DND-41 (cell line): ENCODE measurements around the gene SLC39A9.
"Not testable (repeated sequence)": the region's sequence is repeated elsewhere in the genome, so short reads cannot be mapped to it uniquely, and the experiment has no call there.

Source experiments
- ATAC-seq: fragments of 200-7000 bp; cut with Tn5 transposase; 3 replicates; pipeline ENCODE4 v1.9.1; 2021; ENCODE audit warnings: low read depth; ENCODE audit not compliant: insufficient read depth
- DNase-seq: peaks from one replicate; pipeline ENCODE4 v3.0.0-alpha.2; 2020
- H2AFZ ChIP-seq: 2 replicates; pipeline ENCODE4 v1.6.0; 2012; ENCODE audit warnings: low read depth, low read length
- H3K27ac ChIP-seq: 2 replicates; pipeline ENCODE4 v1.5.1; 2012; ENCODE audit warnings: low read length, inconsistent platforms
- H3K27me3 ChIP-seq: fragments of 200-600 bp; sonication (generic); 2 replicates; pipeline ENCODE4 v1.6.0; 2012; ENCODE audit warnings: low read length, mild to moderate bottlenecking, inconsistent platforms; ENCODE audit not compliant: insufficient read depth, poor library complexity
- H3K36me3 ChIP-seq: 2 replicates; pipeline ENCODE4 v1.5.1; 2012; ENCODE audit warnings: low read length, inconsistent platforms; ENCODE audit not compliant: insufficient read depth
- H3K4me1 ChIP-seq: 2 replicates; pipeline ENCODE4 v1.5.1; 2012; ENCODE audit warnings: mild to moderate bottlenecking, low read length; ENCODE audit not compliant: insufficient read depth
- H3K4me2 ChIP-seq: 2 replicates; pipeline ENCODE4 v1.6.0; 2012; ENCODE audit warnings: mild to moderate bottlenecking, moderate library complexity, low read length, inconsistent platforms; ENCODE audit not compliant: insufficient read depth
- H3K4me3 ChIP-seq, 2 experiments: fragments of 200-600 bp in 1 of 2; shearing (Covaris generic) in 1 of 2; 2 replicates each; pipeline ENCODE4 v1.5.1; 2012 to 2016; ENCODE audit warnings: inconsistent platforms in 2 of 2, low read length in 2 of 2, mild to moderate bottlenecking in 2 of 2, low read depth in 1 of 2, moderate library complexity in 1 of 2
- H3K79me2 ChIP-seq: 2 replicates; pipeline ENCODE4 v1.6.0; 2012; ENCODE audit warnings: low read length, inconsistent platforms; ENCODE audit not compliant: insufficient read depth
- H3K9ac ChIP-seq: 2 replicates; pipeline ENCODE4 v1.6.0; 2012; ENCODE audit warnings: low read depth, mild to moderate bottlenecking, inconsistent platforms, low read length, moderate library complexity
- H3K9me3 ChIP-seq: 2 replicates; pipeline ENCODE4 v1.5.1; 2012; ENCODE audit warnings: low read length, moderate library complexity, mild to moderate bottlenecking, inconsistent platforms; ENCODE audit not compliant: insufficient read depth, severe bottlenecking
- H4K20me1 ChIP-seq: 2 replicates; pipeline ENCODE4 v1.6.0; 2012; ENCODE audit warnings: low read length; ENCODE audit not compliant: insufficient read depth
- EZH2 ChIP-seq: IDR thresholded peaks from 3 replicates; pipeline ENCODE4 v1.6.1; 2012; ENCODE audit warnings: borderline replicate concordance, low read depth, mild to moderate bottlenecking, moderate library complexity, low read length, inconsistent platforms; ENCODE audit not compliant: severe bottlenecking
- TF ChIP-seq, protein P1 (sequence below): IDR thresholded peaks from 2 replicates; pipeline ENCODE4 v1.5.1; 2012; ENCODE audit warnings: borderline replicate concordance, low read length, moderate library complexity, mild to moderate bottlenecking; ENCODE audit not compliant: poor library complexity, severe bottlenecking; ENCODE audit errors: extremely low read depth

SLC39A9 gene

DNA sequence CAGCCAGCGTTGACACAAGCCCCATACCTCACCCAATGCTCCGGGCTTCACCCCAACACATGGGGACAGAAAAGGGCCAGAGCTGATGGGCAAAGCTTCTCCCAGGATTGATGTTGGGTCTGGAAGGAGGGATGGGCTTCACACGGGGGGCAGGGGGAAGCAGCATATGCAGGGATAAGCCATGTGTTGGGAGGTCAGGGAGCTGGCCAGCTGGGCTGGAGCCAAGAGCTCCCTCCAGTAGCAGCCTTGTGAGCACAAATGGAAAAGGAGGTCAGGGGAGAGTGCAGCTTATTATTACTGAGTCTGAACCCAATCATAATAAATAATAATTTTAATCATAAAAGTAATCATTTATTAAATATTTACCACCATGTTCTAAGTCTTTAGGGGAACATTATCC is 95.3 kb downstream of the SLC39A9 start:
- no peak overlapping the region for H3K9ac ChIP-seq
- H3K4me3 ChIP-seq = no peak overlapping the region
- peaks cover 2% of the 10 kb centered on the region for H3K27me3 ChIP-seq
- DNase-seq (no peak), ATAC-seq (no peak)
- H3K4me1 ChIP-seq = no peaks in the 10 kb centered on the region
- H3K4me2 ChIP-seq = no peak overlapping the region
- H3K36me3 ChIP-seq = no peaks in the 10 kb centered on the region
- H3K79me2 ChIP-seq = no peaks in the 10 kb centered on the region
- TF ChIP-seq, protein P1, sequence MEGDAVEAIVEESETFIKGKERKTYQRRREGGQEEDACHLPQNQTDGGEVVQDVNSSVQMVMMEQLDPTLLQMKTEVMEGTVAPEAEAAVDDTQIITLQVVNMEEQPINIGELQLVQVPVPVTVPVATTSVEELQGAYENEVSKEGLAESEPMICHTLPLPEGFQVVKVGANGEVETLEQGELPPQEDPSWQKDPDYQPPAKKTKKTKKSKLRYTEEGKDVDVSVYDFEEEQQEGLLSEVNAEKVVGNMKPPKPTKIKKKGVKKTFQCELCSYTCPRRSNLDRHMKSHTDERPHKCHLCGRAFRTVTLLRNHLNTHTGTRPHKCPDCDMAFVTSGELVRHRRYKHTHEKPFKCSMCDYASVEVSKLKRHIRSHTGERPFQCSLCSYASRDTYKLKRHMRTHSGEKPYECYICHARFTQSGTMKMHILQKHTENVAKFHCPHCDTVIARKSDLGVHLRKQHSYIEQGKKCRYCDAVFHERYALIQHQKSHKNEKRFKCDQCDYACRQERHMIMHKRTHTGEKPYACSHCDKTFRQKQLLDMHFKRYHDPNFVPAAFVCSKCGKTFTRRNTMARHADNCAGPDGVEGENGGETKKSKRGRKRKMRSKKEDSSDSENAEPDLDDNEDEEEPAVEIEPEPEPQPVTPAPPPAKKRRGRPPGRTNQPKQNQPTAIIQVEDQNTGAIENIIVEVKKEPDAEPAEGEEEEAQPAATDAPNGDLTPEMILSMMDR = no peak
- TF ChIP-seq EZH2 = no peak
- no peaks in the 10 kb centered on the region for H4K20me1 ChIP-seq
- no peak overlapping the region for H2AFZ ChIP-seq
- no peak overlapping the region for H3K27ac ChIP-seq
- no peaks in the 10 kb centered on the region for H3K9me3 ChIP-seq

DNA sequence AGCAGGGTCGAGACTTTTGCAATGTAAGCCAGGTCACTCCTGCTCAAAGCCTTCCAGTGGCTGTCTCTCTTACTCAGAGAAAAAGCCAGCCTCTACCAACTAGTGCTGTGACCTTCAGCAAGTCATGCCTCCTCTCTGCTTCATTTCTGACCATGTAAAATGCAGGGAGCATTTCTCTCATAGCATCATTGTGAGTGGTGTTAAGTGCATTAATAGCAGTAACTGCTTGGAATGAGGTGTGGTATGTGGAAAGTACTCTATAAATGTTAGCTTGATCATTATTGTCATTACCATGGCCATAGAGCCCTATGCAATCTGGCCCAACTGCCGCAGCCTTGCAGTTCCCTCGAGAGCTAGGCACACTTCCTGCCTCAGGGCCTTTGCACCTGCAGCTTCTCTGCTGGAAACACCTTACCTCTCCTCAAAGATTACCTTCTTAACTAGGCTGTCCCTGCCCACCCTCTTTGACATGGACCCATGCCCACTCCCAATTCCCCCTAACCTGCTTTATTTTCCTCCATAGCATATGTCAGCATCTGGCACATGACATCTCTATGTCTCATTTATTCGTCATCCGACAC is 96.9 kb downstream of the SLC39A9 start:
- H3K27me3 ChIP-seq = peaks cover 2% of the 10 kb centered on the region
- no peak for TF ChIP-seq EZH2
- TF ChIP-seq, protein P1 = no peak
- ATAC-seq = no peak
- no peaks in the 10 kb centered on the region for H3K4me1 ChIP-seq
- H4K20me1 ChIP-seq = no peaks in the 10 kb centered on the region
- H3K9me3 ChIP-seq = no peaks in the 10 kb centered on the region
- no peak overlapping the region for H2AFZ ChIP-seq
- H3K27ac ChIP-seq = no peak overlapping the region
- H3K4me2 ChIP-seq = no peak overlapping the region
- no peaks in the 10 kb centered on the region for H3K36me3 ChIP-seq
- DNase-seq = no peak
- no peak overlapping the region for H3K9ac ChIP-seq
- H3K79me2 ChIP-seq = no peaks in the 10 kb centered on the region
- H3K4me3 ChIP-seq = no peak overlapping the region

DNA sequence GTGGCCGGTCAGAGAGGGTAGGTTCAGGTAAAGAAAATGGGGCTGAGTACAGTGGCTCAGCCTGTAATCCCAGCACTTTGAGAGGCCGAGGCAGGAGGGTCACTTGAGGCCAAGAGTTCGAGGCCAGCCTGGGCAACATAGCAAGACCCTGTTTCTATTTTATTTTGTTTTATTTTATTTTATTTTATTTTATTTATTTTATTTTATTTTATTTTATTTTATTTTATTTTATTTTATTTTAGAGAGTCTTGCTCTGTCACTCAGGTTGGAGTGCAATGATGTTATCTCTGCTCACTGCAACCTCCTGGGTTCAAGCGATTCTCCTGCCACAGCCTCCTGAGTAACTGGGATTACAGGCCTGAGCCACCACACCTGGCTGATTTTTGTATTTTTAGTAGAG is 99.4 kb downstream of the SLC39A9 start:
- H2AFZ ChIP-seq, H3K9ac ChIP-seq, H3K4me3 ChIP-seq, H3K27me3 ChIP-seq, H3K9me3 ChIP-seq, H3K79me2 ChIP-seq, ATAC-seq, H4K20me1 ChIP-seq, H3K4me1 ChIP-seq, H3K27ac ChIP-seq, H3K4me2 ChIP-seq, DNase-seq, H3K36me3 ChIP-seq: not testable (repeated sequence)

DNA sequence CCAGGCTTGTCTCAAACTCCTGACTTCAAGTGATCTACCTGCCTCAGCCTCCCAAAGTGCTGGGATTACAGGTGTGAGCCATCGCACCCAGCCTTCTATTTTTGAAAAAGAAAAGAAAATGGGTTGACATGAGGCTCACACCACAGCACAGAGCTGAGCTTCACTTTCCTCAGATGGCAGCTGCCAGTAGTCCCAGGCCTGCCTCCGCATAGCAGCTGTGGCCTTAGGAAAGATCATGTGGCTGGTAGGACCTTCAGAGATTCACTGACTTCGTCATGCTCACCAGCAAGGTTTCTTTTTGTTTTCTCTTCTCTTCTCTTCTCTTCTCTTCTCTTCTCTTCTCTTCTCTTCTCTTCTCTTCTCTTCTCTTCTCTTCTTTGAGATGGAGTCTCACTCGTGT is 99.8 kb downstream of the SLC39A9 start:
- not testable (repeated sequence) for H2AFZ ChIP-seq, H4K20me1 ChIP-seq, DNase-seq, H3K4me2 ChIP-seq, ATAC-seq, H3K9ac ChIP-seq, H3K27me3 ChIP-seq, H3K9me3 ChIP-seq, H3K27ac ChIP-seq, H3K36me3 ChIP-seq, H3K79me2 ChIP-seq, H3K4me1 ChIP-seq, H3K4me3 ChIP-seq
